Measurements from ENCODE around the gene SLC47A2. TPM values are rescaled to one million over a fixed set of nuclear protein-coding genes. Genes with fewer than 3 reads are reported as not detected.

Gene SLC47A2
- total and polyA plus RNA-seq, 2 experiments from 2014 or later = not detected

DNA sequence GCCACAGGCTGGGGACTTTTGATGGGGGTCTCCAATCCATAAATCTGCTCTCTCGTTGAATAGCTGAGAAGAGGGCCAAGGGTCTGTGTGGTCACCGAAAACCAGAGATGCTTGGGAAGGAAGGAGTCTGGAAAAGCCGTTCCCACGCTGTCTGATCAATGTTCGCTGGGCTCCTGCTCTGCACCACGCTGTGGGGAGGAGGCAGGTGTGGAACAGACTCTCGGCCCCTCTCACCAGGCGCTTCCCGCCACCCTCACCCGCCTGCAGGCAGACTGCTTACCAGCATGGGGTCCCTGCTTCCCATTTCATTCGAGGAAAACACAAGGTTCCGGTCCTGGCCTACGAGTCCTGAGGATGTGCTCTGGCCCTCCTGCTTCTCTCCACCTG lies 32.4 kb upstream of the SLC47A2 start:
- ATAC-seq (no peak), DNase-seq (ENCODE audit: low spot score) (no peak)
- Histone ChIP-seq H3K27ac (ENCODE audit: low read depth) (no peak overlapping the region), H3K36me3 (ENCODE audit: insufficient read depth) (no peaks in the 10 kb centered on the region), H3K4me3 (no peak overlapping the region), H3K9me2 (ENCODE audit: insufficient read depth) (no peaks in the 10 kb centered on the region), H3K79me2 (replicated peaks; ENCODE audit: insufficient read depth) (no peaks in the 10 kb centered on the region), H4K20me1 (replicated peaks; ENCODE audit: insufficient read depth) (no peaks in the 10 kb centered on the region), H3K27me3 (ENCODE audit: insufficient read depth) (peaks cover 5% of the 10 kb centered on the region; the same call in 1 of the 2 replicates), H3K4me1 (ENCODE audit: insufficient read depth) (peaks cover 10% of the 10 kb centered on the region; the same call in 1 of the 2 replicates), H2AFZ (peak overlapping the region; percentile 63; the same call in 1 of the 2 replicates), H3K4me2 (no peak overlapping the region), H3F3A (replicated peaks; ENCODE audit: low read depth) (0 out of 2 replicates have a peak, but pooled peaks cover 3% of the 10 kb centered on the region)
- no peak for TF ChIP-seq EZH2phosphoT487 (IDR thresholded peaks at IDR 0.05; ENCODE audit: unreplicated experiment)
- no peak for TF ChIP-seq ZNF462 (CRISPR knock-in tag; IDR thresholded peaks at IDR 0.05)
- TF ChIP-seq JUNB (IDR thresholded peaks at IDR 0.05; ENCODE audit: unreplicated experiment) = no peak
- no peaks in the 10 kb centered on the region for H3K9me3 Mint-ChIP-seq
- H3K36me3 Mint-ChIP-seq (ENCODE audit: low read depth) = no peaks in the 10 kb centered on the region
- no peak overlapping the region for H3K27ac Mint-ChIP-seq
- H3K4me1 Mint-ChIP-seq = peaks cover 19% of the 10 kb centered on the region
- no peak overlapping the region for H3K4me3 Mint-ChIP-seq
- H3K27me3 Mint-ChIP-seq (ENCODE audit: insufficient read depth, low read depth, poor library complexity) = peaks cover 9% of the 10 kb centered on the region

GRCh38 chr17:19747829-19748806 lies 31.7 kb upstream of the SLC47A2 start, which contains the start of gene ALDH3A1:
TSS of gene ALDH3A1 (minus strand) at chr17:19748298. CDS start at chr17:19745129, 3,169 bp downstream.
- Mint-ChIP-seq H3K27ac (no peak within 1 kb of the TSS), H3K4me1 (peaks cover 19% of the 10 kb centered on the region), H3K9me3 (no peaks in the 10 kb centered on the region), H3K36me3 (ENCODE audit: low read depth) (no peaks in the 10 kb centered on the region), H3K4me3 (no peak within 1 kb of the TSS), H3K27me3 (ENCODE audit: insufficient read depth, low read depth, poor library complexity) (peaks cover 11% of the 10 kb centered on the region)
- Histone ChIP-seq H3F3A (replicated peaks; ENCODE audit: low read depth) (0 out of 2 replicates have a peak, but pooled peaks cover 3% of the 10 kb centered on the region), H3K4me3 (no peak within 1 kb of the TSS), H3K79me2 (replicated peaks; ENCODE audit: insufficient read depth) (no peaks in the 10 kb centered on the region), H3K27ac (ENCODE audit: low read depth) (no peak within 1 kb of the TSS), H4K20me1 (replicated peaks; ENCODE audit: insufficient read depth) (no peaks in the 10 kb centered on the region), H2AFZ (peak within 1 kb of the TSS; percentile 63), H3K9me2 (ENCODE audit: insufficient read depth) (no peaks in the 10 kb centered on the region), H3K27me3 (ENCODE audit: insufficient read depth) (peaks cover 5% of the 10 kb centered on the region; the same call in 1 of the 2 replicates), H3K36me3 (ENCODE audit: insufficient read depth) (no peaks in the 10 kb centered on the region), H3K4me2 (no peak within 1 kb of the TSS), H3K4me1 (ENCODE audit: insufficient read depth) (peaks cover 10% of the 10 kb centered on the region; the same call in 1 of the 2 replicates)
- ATAC-seq = no peak
- no peak for DNase-seq (ENCODE audit: low spot score)
- TF ChIP-seq STAT1 (IDR thresholded peaks at IDR 0.05; ENCODE audit: unreplicated experiment) (no peak), ETS1 (IDR thresholded peaks at IDR 0.05) (no peak), EZH2phosphoT487 (IDR thresholded peaks at IDR 0.05; ENCODE audit: unreplicated experiment) (no peak), ZNF114 (CRISPR knock-in tag; IDR thresholded peaks at IDR 0.05) (no peak), REST (IDR thresholded peaks at IDR 0.05; ENCODE audit: unreplicated experiment) (no peak)
